ENCODE measurements around the gene PDAP1.

GRCh38 chr7:99381664-99382075 lies 26.7 kb downstream of the PDAP1 start:
- no peak for TF ChIP-seq SP1 (IDR thresholded peaks at IDR 0.05; ENCODE audit: low read depth, low read length)
- TF ChIP-seq POLR2AphosphoS5 (IDR thresholded peaks at IDR 0.05; ENCODE audit: low read depth, low read length), result no peak
- TF ChIP-seq, protein P1, sequence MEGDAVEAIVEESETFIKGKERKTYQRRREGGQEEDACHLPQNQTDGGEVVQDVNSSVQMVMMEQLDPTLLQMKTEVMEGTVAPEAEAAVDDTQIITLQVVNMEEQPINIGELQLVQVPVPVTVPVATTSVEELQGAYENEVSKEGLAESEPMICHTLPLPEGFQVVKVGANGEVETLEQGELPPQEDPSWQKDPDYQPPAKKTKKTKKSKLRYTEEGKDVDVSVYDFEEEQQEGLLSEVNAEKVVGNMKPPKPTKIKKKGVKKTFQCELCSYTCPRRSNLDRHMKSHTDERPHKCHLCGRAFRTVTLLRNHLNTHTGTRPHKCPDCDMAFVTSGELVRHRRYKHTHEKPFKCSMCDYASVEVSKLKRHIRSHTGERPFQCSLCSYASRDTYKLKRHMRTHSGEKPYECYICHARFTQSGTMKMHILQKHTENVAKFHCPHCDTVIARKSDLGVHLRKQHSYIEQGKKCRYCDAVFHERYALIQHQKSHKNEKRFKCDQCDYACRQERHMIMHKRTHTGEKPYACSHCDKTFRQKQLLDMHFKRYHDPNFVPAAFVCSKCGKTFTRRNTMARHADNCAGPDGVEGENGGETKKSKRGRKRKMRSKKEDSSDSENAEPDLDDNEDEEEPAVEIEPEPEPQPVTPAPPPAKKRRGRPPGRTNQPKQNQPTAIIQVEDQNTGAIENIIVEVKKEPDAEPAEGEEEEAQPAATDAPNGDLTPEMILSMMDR (IDR thresholded peaks at IDR 0.05; ENCODE audit: control extremely low read depth in 1 of 3, insufficient read depth in 1 of 3, low read depth in 1 of 3, low read length in 3 of 3), result no peak
- TF ChIP-seq KDM5A (IDR thresholded peaks at IDR 0.05; ENCODE audit: low read length), result no peak
- no peak for TF ChIP-seq SIN3A (conservative IDR thresholded peaks at IDR 0.05 in 1 of 2, IDR thresholded peaks at IDR 0.05 in 1 of 2; ENCODE audit: low read depth in 1 of 2, low read length in 2 of 2)
- TF ChIP-seq HDAC2 (IDR thresholded peaks at IDR 0.05; ENCODE audit: borderline replicate concordance in 1 of 2, low read depth in 2 of 2, low read length in 2 of 2), result no peak
- TF ChIP-seq CREB1 (IDR thresholded peaks at IDR 0.05), result no peak
- no peak for TF ChIP-seq EP300 (IDR thresholded peaks at IDR 0.05; ENCODE audit: borderline replicate concordance in 1 of 2, low read depth in 2 of 2, low read length in 2 of 2)
- TF ChIP-seq EZH2 (IDR thresholded peaks at IDR 0.05; ENCODE audit: low read depth, low read length, severe bottlenecking), result no peak
